Activated CD8-positive, alpha-beta memory T cell treated with anti-CD3 and anti-CD28 coated beads for 4 hours (primary cell): ENCODE data around the gene ENTPD8.
A peak's percentile ranks its signal among the peaks of the same experiment; 100 is the strongest.
"Not testable (repeated sequence)": the region's sequence is repeated elsewhere in the genome, so short reads cannot be mapped to it uniquely, and the experiment has no call there.

ENCODE experiments used
- DNase-seq, 2 donors: peaks; one replicate each; pipeline ENCODE4 v3.0.0-alpha.2; 2020; ENCODE audit warnings: low read depth in 2 of 2

ENTPD8 gene

DNA sequence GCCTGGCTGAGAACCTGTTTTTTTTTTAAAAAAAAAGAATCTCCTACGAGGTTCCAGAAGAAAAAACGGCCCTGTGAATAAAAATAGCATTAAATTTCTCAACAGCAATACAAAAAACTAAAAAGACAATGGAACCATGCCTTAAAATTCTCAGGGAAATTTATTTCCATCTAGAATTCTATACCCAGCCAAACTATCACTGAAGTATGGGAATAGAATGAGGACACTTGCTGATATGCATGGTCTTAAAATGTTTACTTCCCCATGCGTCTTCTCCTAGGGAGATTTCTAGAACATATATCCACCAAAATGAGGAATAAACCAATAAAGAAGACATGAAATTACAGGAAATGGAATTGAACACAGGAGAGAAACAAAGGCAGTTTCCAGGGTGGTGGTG lies 34.5 kb upstream of the ENTPD8 start:
- no peak for DNase-seq

DNA sequence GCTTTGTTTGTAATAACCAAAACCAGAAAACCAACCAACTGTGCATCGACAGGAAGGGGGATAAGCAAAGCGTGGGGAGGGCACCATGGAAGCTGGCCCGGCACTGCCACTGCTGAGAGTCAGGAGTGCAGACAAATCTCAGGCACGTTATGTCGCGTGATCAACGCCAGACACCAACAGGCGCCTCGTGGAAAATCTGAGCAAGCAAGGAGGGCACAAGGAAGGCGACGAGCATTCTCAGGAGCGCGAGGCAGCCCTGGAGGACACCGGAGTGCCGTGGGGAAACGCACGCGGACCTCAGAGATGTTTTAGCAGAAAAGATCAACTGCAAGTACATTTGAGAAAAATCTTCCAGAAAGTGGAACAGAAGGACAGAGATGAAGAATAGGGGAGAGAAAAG lies 33.1 kb upstream of the ENTPD8 start:
- no peak for DNase-seq

DNA sequence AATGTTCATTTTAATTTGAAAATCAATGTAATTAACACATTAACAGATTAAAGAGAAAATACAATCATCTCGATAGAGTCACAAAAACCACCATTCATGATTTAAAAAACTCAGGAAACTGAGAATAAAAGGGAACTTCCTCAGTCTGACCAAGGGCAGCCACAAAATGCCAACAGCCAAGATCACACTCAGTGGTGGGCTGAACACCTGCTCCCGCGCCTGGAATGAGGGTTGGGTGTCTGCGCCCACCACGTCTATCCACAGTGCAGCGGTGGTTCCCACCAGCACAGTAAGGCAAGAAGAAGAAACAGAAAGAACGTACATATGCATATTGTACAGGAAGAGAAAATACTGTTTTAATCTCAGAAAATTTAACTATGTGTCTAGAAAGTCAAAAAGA lies 29.6 kb upstream of the ENTPD8 start:
- DNase-seq = no peak

DNA sequence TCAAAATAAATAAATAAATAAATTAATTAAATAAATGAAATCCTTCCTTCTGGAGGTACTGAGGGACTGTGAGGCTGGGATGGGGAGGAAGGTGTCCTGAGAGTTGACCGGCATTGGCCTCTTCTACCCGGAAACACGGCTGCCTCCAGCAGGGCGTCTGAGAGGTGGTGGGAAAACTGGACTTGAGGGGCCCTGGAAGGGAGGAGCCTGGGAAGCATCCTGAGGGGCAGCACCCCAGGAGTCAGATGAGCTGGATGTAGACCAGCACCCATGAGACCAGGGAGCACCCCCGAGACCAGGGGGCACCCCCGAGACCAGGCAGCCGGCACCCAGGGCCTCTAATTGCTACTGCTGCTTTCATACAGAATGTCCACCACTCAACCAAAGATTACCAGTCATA lies 26.7 kb upstream of the ENTPD8 start:
- DNase-seq = no peak

DNA sequence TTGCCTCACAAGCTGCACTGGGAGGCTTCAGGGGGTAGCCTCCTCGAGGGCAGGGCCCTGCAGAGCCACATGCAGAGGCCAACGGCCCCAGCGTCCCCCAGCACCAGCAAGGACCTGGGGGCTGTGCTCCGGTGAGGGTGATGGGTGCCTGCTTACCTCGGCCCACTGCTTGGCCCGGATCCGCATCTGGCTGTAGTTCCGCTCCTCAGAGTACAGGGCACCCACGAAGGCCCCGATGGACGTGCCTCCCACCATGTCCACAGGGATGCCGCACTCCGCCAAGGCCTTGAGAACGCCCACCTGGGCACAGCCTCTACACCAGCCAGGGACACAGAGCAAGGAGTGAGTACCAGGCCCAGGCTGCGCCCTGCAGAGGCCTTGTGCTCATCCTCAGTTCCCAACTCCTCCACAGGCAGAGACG lies 26.0 kb upstream of the ENTPD8 start:
- DNase-seq = no peak

DNA sequence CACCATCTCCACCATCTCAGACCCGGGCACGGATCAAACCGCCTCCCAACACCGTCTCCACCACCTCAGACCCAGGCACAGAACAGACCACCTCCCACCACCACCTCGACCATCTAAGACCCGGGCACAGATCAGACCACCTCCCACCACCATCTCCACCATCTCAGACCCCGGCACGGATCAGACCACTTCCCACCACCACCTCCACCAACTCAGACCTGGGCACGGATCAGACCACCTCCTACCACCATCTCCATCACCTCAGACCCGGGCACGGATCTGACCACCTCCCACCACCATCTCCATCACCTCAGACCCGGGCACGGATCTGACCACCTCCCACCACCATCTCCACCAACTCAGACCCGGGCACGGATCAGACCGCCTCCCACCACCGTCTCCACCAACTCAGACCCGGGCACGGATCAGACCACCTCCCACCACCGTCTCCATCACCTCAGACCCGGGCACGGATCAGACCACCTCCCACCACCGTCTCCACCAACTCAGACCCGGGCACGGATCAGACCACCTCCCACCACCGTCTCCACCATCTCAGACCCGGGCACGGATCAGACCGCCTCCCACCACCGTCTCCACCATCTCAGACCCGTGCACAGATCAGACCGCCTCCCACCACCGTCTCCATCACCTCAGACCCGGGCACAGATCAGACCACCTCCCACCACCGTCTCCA lies 25.4 kb upstream of the ENTPD8 start:
- DNase-seq = not testable (repeated sequence)

DNA sequence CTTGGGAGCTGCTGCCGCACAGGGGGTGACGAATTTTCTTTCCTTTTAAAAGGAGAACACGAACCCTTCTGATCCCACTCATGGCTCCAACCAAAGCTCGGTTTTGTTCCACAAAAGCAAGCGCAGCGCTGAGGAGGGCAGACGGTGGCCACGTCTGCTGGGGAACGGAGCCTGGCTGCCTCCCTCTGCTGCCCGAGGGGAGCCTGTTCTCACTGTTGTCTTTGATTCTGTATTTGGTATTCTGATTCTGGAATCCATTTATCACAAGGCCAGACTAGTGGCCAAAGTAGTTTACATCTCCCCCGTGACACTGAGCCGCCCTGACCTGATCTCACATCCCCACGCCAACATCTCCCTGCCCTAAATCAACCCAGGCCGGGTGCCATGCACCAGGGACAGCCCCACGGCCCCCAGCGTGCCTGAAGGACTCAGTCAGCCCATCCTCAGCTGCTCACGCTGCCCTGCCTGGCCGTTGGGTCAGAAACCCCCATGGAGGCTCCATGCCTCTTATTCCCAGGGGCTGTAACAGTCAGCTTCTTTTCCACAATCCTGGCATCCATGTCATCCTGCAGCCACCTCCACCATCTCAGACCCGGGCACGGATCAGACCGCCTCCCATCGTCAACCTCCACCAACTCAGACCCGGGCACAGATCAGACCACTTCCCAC lies 24.7 kb upstream of the ENTPD8 start:
- no peak for DNase-seq

DNA sequence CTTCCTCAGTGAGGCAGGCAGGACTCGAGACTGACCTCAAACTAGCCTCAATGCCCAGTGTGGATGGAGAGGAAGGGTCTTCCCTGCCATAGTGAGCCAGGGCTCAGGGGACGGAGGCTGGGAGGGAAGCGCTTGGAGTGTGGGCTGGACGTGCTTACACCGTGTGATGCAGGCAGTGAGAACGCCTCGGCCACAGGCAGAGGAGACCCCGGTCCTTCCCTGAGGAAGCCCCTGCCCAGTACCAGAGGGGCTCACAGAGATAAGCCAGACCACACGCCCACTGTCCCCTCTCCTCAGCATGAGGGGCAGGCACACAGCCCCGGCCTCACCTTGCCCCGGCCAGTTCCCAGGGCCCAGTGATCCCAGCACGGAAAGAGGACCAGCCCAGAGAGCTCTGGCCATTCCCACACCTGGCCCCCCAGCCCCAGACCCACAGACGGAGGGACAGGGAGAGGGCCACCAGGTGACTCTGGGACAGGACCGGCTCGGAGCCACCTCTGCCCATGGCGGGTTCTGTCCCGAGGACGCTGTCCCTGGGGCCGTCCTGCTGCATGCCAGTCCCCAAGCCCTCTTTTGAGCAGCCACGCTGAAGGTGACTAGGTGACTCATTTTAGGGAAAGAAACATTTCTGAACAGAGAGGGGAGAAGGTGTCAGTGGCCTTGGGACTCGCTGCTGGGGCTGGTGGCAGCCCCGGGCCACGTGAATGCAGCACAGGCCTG lies 24.0 kb upstream of the ENTPD8 start:
- DNase-seq = no peak

DNA sequence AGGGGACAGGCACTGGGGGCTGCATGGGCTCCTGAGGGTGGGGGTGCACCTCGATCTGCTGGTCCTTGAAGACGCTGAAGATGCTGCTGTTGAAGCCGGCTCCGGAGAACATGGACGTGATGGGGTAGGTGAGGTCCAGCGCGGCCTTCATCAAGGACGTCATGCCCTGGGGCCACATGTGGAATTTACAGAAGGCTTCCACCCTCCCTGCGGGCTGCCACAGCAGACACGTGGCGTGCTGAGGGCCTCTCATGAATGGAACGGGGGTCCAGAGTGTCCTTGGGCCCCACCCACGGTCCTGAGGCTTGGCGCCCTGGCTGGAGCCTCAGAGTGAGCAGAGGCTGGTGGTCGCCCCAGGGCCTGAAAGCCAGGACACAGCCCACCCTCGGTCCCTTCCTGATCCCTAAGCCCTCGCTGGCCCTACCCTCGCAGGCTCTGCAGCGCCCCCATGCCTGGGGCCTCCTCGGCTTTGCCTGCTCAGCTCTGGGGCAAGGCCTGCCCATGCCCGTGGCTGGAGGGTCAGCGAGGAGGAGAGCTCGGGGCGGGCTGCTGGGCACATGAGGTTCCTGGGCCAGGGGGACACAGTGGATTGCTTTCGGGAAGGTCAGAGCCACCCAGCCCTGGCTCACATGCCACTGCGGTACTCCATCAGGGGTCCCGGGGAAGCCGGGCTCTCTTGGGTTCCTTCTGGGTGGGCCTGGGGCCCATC lies 23.3 kb upstream of the ENTPD8 start:
- no peak for DNase-seq

DNA sequence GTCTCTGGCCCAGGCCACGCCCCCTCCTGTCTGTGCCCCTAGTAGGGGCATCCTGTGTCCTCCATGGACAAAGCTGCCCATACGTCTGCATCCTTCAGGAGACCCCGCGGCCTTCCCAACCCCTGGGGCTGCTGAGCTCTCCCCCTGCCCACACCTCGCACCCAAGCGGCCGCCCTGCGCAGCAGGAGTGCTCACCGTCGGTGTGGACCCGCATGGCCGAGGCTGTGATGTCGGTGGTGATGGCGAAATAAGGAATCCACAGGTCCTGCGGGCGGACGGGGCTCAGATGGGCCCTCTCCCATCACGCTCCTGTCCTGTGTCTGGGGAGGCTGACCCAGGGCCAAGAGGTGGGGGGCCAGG lies 22.8 kb upstream of the ENTPD8 start:
- no peak for DNase-seq

DNA sequence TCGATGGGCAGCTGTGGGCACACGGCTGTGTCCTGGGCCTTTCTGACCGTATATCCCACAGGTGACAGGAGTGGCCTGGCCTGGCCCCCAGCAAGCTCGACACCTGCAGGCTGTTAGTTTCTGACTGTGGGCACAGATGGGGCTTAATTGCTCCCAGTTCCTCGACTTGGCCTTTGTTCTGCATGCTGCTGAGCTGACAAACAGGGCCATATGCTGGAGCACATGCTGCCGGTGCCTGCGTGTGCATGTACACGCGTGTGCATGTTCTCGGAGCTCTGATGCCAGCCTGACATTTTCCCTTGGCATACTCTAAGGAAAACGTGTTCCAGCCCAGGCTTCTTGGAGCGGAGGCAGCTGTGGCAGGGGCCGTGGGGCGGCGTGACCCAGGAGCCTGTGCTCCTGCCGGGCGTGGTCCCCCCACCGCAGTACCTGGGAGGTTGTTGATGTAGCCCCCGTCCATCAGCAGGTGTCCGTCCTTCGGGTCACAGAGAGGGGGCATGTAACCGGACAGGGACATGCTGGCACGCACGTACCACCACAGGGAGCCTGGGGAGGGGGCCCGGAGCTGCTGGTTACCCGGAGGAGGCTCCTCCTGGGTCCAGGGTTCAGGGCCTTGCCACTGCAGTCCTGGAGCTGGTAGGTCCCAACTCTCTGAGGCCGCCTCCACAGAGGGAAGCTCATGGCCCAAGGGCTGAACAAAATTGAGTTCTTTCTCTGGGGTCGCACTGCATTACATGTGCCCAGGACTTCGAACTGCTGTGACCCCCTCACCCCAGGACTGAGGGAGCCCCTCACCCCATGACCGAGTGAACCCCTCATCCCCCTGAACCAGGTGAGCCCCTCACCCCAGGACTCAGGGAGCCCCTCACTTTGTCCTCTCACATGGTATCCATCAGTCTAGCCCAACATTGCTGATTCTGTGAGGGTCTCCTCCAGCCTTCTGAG lies 22.1 kb upstream of the ENTPD8 start:
- no peak for DNase-seq

DNA sequence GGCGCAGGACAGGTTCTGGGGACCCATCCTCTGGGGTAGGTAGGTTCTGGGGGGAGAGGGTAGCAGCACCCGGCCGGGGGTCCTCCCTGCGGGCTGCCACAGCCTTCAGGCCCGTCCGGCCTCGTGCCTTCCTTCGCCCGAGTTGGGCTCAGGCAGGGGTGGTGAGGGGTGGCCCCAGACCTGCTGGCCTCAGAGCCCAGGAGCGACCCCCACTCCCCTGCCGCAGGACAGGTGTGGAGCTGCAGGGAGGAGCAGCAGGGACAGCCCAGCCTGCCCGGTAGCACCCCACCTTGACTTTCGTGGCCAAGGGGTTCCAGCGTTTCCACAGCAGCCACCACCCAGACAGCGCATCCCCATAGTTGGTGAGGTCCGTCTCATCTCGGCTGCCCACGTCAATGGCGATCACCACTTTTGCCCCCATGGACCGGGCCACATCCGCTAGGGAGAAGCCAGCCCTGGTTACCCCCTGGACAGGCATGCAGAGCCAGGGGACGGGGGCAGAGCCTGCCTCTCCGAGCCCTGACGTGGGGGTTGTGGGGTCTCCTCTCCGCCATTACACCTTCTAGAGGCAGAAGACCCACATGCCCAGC lies 21.3 kb upstream of the ENTPD8 start:
- DNase-seq = no peak

DNA sequence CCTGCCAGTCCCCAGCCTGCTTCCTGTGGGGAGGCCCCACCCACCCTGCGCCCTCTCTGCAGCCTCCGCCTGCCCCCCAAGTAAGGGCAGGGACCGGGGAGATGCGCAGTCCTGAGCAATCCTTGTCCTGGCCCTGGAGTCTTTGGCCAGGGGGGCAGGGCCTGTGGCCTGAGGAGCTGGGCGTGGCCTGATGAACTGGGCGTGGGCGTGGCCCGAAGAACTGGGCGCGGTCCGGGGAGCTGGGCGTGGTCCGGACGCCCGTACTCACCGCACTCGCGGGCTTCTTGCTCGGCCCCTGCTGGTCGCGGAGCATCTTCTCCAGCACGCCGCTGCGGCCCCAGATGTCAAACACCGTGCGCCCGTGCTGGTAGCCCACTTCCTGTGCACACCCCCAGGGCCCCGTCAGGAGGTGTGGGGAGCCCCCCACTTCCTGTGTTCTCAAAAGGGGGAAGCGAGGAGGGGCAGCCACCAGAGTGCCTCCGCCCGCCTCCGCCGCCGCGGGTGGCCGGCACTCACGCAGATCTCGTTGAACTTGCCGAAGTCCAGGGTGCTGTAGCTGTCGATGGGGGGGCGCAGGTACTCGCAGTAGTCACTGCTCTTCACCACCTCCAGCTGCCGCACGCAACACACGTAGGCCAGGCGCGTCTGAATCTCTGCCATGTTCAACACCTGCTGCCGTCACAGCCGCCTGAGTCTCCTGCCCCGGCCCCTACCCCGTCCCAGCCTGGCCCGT lies 20.7 kb upstream of the ENTPD8 start:
- DNase-seq = peak; percentile 67 to 69

DNA sequence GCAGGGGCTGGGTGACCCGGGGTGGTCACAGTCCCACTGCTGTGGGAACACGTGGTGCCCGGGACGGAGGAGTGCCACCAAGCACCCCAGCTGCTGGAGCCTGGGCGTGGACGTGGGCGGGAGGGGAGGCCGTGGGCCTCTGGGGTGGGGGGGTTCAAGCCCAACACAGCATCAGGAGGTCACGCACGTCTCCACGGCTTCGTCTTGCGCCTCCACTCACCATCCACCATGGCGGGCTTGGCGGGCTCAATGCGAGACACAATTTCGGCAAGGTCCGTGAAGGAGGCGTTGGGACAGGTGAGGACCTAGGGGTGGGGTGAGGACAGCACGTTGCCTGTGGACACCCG lies 20.1 kb upstream of the ENTPD8 start:
- DNase-seq = no peak

DNA sequence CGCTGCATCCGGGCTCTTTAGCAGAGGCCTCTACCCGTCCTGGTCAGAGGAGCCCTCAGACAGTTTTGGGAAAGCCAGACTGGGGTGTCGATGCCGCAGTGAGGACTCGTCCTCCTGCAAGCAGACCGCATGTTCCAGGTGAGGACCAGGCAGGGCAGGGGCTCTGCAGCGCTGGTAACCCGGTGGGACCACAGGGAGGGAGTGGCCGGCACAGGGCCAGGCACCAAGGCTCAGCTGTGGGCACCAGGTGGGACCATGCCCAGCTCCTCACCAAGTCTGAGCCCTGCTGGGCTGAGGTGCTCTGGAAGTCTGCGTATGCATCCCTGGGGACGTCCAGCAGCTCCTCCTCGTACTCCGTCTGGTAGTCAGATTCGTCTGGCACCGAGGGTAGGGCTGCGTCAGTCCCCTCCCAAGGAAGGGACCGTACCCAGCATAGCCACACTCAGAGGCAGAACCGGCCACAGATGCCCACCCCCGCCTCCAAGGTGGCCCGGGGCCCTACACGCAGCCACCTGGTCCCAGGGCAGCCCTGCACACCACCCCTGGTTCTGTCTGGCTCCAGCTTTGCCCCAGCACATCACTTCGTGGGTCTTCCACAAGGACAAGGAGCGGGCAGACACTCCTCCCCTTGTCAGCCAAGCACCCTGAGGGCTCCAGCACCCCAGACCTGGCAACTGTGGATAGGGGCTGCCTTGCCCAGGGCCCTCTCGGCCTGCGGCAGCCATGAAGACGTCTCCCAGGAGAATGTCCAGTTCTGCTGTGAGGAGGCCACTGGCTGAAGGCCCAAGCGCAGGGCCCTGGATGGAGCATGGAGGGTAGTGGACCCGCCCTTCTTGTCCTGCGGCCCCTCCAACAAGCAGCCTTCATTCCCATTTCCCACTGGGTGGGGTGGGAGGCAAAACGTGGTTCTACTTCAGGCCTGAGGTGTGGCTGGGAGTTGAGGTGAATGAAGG lies 19.5 kb upstream of the ENTPD8 start:
- no peak for DNase-seq

DNA sequence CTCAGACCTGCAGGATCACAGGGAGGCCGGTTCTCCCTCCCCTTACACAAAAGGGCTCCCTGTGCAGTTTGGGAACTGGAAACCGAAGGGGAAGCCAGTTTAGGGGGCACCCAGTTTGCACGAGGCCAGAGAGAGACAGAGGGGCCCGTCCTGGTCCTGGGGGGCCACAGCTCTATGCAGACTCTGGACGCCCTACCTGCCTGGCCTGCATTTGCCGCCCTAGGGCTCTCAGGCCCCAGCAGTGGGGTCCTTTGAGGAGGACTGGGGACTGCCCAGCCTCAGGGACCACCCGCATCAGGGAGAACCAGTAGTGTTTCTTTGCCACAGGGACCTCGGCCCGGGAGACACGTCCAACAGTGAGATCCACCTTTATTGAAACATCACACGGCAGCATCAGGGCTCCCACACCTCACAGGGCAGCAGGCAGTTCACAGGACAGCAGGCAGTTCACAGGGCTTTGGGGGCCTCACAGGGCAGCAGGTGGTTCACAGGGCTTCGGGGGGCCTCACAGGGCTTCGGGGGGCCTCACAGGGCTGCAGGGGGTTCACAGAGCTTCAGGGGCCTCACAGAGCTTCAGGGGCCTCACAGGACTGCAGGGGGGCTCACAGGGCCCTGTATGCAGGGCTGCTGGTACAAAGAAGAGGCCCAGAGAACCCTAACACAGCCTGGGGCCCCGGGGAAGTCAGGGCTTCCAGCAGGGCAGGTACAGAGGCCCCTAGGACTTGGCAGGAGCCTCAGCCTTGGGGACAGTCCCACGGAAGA lies 18.6 kb upstream of the ENTPD8 start:
- no peak for DNase-seq

DNA sequence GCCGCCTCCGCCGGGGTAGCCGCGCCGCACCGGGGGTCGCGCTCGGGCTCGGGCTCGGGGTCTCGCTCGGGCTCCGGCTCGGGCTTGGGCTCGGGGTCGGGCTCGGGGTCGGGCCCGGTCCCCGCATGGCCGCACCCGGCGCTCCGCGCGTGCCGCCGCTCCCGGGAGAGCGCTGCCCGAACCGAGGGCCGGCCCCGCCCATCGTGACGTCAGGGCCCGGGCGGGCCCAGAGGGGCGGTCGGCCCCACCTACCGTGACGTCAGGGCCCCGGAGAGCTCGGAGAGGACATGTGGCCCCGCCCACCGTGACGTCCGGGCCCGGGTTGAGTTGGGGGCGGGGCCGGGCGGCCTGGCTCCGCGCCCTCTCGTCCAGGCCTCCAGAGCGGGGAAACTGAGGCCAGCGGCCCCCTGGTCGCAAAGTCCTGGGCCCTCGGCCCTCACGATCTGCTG lies 18.0 kb upstream of the ENTPD8 start, which contains the start of gene NSMF:
NSMF (minus strand) TSS at position 183 of the 449 bp plus-strand sequence. CDS start 232 bp downstream, outside the sequence.
- peak; percentile 84 to 88 for DNase-seq
